Nephron progenitor cell (in vitro differentiated cells): ENCODE results near the gene CD96.
"Not testable (repeated sequence)": the region's sequence is repeated elsewhere in the genome, so short reads cannot be mapped to it uniquely, and the experiment has no call there.

Experiments used
- DNase-seq: peaks from one replicate; pipeline ENCODE4 v3.0.0; 2021
- H3K27ac Mint-ChIP-seq: 2 replicates; pipeline ENCODE4 v1.8.0; 2021; ENCODE audit warnings: mild to moderate bottlenecking, moderate library complexity, mixed read lengths
- H3K27me3 Mint-ChIP-seq: 2 replicates; pipeline ENCODE4 v1.8.0; 2021; ENCODE audit warnings: mild to moderate bottlenecking, low read depth, mixed read lengths; ENCODE audit not compliant: poor library complexity
- H3K36me3 Mint-ChIP-seq: 2 replicates; pipeline ENCODE4 v1.8.0; 2021; ENCODE audit warnings: low read depth, mixed read lengths
- H3K4me1 Mint-ChIP-seq: 2 replicates; pipeline ENCODE4 v1.8.0; 2021; ENCODE audit warnings: mixed read lengths
- H3K4me3 Mint-ChIP-seq: 2 replicates; pipeline ENCODE4 v1.8.0; 2021; ENCODE audit warnings: mild to moderate bottlenecking, moderate library complexity, mixed read lengths
- H3K9me3 Mint-ChIP-seq: 2 replicates; pipeline ENCODE4 v1.8.0; 2021; ENCODE audit warnings: mild to moderate bottlenecking, moderate library complexity, mixed read lengths
- TF ChIP-seq, protein P1 (sequence below): fragments of 200-600 bp; sonication (generic); IDR thresholded peaks from 2 replicates; pipeline ENCODE4 v1.5.0; 2021; ENCODE audit warnings: antibody characterized with exemption

Gene CD96

DNA sequence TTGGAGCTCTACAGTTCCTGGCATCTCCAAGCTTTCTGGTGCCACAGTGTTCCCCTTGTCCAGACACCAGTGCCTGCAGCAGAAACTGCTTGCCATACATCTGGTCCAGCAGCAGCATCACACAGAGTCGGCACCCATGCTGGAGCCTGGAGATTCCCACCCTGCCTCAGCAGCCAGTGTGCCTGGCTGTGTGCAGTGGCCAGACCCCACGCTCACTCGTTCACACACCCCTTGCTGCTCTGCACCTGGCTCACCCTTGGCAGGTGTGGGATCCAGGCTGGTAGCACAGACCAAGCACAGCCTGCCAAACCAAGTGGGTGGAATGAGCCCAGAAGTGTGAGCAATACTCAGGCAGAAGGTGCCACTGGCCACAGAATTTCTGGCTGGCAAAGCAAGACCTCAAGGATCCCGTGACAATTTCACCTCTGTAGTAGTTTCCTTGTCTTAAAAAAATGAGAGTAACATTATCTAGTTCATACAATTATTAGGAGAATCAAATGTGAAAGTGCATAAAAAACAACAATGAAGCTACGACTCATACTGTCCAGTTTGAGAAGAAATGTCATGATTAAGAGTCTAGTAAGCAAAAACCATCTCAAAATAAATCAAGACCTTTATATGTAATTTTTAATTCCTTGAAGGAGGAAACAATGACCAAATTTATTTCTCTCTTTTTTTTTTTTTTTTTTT is 76.1 kb downstream of the CD96 start:
- H3K36me3 Mint-ChIP-seq = no peaks in the 10 kb centered on the region
- peaks cover 4% of the 10 kb centered on the region for H3K4me1 Mint-ChIP-seq
- no peaks in the 10 kb centered on the region for H3K27me3 Mint-ChIP-seq
- TF ChIP-seq, protein P1, sequence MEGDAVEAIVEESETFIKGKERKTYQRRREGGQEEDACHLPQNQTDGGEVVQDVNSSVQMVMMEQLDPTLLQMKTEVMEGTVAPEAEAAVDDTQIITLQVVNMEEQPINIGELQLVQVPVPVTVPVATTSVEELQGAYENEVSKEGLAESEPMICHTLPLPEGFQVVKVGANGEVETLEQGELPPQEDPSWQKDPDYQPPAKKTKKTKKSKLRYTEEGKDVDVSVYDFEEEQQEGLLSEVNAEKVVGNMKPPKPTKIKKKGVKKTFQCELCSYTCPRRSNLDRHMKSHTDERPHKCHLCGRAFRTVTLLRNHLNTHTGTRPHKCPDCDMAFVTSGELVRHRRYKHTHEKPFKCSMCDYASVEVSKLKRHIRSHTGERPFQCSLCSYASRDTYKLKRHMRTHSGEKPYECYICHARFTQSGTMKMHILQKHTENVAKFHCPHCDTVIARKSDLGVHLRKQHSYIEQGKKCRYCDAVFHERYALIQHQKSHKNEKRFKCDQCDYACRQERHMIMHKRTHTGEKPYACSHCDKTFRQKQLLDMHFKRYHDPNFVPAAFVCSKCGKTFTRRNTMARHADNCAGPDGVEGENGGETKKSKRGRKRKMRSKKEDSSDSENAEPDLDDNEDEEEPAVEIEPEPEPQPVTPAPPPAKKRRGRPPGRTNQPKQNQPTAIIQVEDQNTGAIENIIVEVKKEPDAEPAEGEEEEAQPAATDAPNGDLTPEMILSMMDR = no peak
- DNase-seq = no peak
- peaks cover 20% of the 10 kb centered on the region for H3K9me3 Mint-ChIP-seq
- H3K4me3 Mint-ChIP-seq = no peak overlapping the region
- H3K27ac Mint-ChIP-seq = no peak overlapping the region

DNA sequence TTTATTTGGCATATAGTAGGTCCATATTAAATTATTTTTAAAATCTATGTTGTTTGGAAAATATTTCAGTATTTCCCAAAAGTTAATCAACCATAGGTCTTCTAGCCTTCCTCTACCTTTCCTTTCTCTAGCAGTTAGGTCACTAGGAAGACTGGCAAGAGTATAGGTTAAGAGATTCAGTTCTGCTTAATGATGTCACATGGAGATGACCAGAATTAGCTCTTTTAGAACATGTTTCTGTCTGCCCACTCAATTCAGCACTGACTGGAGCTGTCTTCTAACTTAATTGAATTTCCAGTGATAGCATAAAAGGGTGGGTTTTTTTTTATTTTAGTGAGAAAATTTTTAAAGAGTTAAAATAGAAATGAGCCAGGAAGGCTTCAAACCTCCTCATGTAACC is 76.9 kb downstream of the CD96 start:
- no peak for DNase-seq
- Mint-ChIP-seq H3K36me3 (no peaks in the 10 kb centered on the region), H3K27ac (no peak overlapping the region), H3K27me3 (no peaks in the 10 kb centered on the region), H3K4me1 (peaks cover 4% of the 10 kb centered on the region), H3K4me3 (no peak overlapping the region), H3K9me3 (peaks cover 20% of the 10 kb centered on the region)
- TF ChIP-seq, protein P1 = no peak

DNA sequence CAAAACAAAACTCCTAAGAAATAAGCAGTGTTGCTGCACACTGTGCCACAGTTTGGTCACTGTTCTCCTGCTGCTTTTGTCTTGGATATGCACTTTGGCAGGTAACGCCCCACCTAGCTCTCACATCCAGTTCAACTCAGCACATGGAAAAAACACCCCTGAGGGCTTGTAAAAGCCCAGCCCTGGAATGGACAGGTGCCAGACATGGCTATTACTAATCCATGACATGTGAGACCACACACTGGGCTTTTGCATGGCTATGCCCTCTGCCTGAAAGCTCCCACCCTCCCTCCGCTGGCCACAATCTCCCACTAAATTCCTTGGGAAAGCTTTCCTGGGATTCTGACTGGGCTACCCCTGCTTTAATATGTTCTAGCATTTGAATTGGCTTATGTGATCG is 77.8 kb downstream of the CD96 start:
- peaks cover 20% of the 10 kb centered on the region for H3K9me3 Mint-ChIP-seq
- peaks cover 11% of the 10 kb centered on the region for H3K4me1 Mint-ChIP-seq
- TF ChIP-seq, protein P1 = no peak
- no peak overlapping the region for H3K27ac Mint-ChIP-seq
- H3K4me3 Mint-ChIP-seq = no peak overlapping the region
- H3K36me3 Mint-ChIP-seq = no peaks in the 10 kb centered on the region
- H3K27me3 Mint-ChIP-seq = peaks cover 2% of the 10 kb centered on the region
- no peak for DNase-seq

DNA sequence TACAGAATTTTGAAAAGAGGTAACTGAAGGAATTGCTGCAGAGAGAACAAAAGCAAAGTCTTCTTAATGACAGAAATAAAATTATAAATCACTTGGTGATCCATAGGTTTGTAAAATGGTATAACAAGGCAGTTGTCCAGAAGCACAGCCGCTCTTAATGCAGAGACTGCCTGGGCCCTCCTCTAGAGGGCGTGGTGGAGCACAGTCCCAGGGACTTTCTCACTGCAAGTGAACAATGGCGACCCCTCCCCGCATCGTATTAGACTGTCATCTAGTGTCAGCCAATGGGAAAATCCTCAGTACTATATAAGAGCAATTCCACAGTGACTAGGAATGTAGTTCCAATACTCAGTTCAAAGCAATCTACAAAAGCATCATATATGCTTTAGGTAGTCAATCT is 79.5 kb downstream of the CD96 start:
- DNase-seq = peak; percentile 37
- H3K9me3 Mint-ChIP-seq = peaks cover 14% of the 10 kb centered on the region
- H3K4me1 Mint-ChIP-seq = peaks cover 13% of the 10 kb centered on the region

DNA sequence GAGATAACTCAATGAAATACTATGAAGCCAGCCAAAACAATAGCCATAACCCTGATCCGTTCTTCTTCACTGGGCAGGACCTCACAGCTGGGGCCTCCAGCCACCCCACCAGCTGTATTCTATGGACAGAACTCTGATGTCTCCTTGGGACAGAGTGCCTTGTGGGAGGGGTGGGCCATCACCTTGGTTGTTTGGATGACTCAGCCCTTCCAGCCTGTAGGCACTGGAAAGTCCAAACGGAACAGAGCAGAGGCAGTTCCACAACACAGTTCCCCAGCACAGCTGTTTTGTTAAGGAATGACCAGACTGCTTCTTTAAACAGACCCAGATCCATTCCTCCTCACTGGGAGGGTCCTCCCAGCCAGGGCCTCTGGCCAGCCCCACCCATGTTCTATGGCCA is 85.1 kb downstream of the CD96 start:
- Mint-ChIP-seq H3K36me3 (peaks cover 40% of the 10 kb centered on the region), H3K4me1 (peaks cover 9% of the 10 kb centered on the region), H3K4me3 (no peak overlapping the region), H3K27me3 (peaks cover 6% of the 10 kb centered on the region), H3K9me3 (peaks cover 49% of the 10 kb centered on the region), H3K27ac (no peak overlapping the region)
- TF ChIP-seq, protein P1 = no peak
- DNase-seq = no peak

More for the DNA sequence above, 79.5 kb downstream of the CD96 start:
- Mint-ChIP-seq H3K27me3 (peaks cover 2% of the 10 kb centered on the region), H3K36me3 (no peaks in the 10 kb centered on the region), H3K4me3 (no peak overlapping the region), H3K27ac (no peak overlapping the region)
- TF ChIP-seq, protein P1 = peak; percentile 32

DNA sequence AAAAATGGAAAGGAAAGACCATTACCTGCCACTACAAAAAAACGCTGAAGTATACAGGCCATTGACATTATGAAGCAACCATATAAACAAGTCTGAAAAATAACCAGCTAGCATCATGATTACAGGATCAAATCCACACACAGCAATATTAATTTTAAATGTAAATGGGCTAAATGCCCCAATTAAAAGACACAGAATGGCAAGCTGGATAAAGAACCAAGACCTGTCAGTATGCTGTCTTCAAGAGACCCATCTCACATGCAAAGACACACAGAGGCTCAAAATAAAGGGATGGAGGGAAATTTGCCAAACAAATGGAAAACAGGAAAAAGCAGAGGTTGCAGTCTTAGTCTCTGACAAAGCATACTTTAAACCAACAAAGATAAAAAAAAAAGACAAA is 87.0 kb downstream of the CD96 start:
- H3K4me1 Mint-ChIP-seq, H3K27me3 Mint-ChIP-seq, DNase-seq, H3K4me3 Mint-ChIP-seq, H3K27ac Mint-ChIP-seq: not testable (repeated sequence)
- H3K9me3 Mint-ChIP-seq = peaks cover 58% of the 10 kb centered on the region
- peaks cover 41% of the 10 kb centered on the region for H3K36me3 Mint-ChIP-seq

DNA sequence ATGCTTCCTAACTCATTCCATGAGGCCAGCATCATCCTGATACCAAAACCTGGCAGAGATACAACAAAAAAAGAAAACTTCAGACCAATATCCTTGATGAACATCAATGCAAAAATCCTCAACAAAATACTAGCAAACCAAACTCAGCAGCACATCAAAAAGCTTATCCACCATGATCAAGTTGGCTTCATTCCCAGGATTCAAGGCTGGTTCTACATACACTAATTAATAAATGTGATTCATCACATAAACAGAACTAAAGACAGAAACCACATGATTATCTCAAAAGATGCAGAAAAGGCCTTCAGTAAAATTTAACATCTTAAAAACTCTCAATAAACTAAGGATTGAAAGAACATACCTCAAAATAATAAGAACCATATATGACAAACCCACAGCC is 88.6 kb downstream of the CD96 start:
- Mint-ChIP-seq H3K9me3 (peaks cover 58% of the 10 kb centered on the region), H3K36me3 (peaks cover 41% of the 10 kb centered on the region)
- not testable (repeated sequence) for H3K27ac Mint-ChIP-seq, H3K4me3 Mint-ChIP-seq, DNase-seq, H3K27me3 Mint-ChIP-seq, H3K4me1 Mint-ChIP-seq
